ENCODE results near the gene PIF1.
"Not testable (repeated sequence)": the region's sequence is repeated elsewhere in the genome, so short reads cannot be mapped to it uniquely, and the experiment has no call there.

DNA sequence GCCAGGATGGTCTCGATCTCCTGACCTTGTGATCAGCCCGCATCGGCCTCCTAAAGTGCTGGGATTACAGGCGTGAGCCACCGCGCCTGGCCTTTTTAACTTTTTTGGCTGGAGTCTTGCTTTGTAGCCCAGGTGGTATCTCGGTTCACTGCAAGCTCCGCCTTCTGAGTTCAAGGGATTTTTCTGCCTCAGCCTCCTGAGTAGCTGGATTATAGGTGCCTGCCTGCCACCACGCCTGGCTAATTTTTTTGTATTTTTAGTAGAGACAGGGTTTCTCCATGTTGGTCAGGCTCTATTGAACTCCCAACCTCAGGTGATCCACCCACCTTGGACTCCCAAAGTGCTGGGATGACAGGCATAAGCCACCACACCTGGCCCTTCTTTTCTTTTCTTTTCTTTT, 29.5 kb downstream of the PIF1 start:
- TF ChIP-seq, protein P1, sequence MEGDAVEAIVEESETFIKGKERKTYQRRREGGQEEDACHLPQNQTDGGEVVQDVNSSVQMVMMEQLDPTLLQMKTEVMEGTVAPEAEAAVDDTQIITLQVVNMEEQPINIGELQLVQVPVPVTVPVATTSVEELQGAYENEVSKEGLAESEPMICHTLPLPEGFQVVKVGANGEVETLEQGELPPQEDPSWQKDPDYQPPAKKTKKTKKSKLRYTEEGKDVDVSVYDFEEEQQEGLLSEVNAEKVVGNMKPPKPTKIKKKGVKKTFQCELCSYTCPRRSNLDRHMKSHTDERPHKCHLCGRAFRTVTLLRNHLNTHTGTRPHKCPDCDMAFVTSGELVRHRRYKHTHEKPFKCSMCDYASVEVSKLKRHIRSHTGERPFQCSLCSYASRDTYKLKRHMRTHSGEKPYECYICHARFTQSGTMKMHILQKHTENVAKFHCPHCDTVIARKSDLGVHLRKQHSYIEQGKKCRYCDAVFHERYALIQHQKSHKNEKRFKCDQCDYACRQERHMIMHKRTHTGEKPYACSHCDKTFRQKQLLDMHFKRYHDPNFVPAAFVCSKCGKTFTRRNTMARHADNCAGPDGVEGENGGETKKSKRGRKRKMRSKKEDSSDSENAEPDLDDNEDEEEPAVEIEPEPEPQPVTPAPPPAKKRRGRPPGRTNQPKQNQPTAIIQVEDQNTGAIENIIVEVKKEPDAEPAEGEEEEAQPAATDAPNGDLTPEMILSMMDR (conservative IDR thresholded peaks at IDR 0.05) = not testable (repeated sequence)
- not testable (repeated sequence) for TF ChIP-seq EZH2 (IDR thresholded peaks at IDR 0.05; ENCODE audit: low read depth)
